ENCODE measurements around the gene SLC25A4. TPM values are rescaled to one million over a fixed set of nuclear protein-coding genes. Genes with fewer than 3 reads are reported as not detected.

The SLC25A4 gene
- total and polyA plus RNA-seq, 2 of the 13 experiments (the other 11 are each of a cell fraction or from before 2014, with no cell fraction given), result 30.3 to 42.1 TPM

- TF ChIP-seq ZHX2 (IDR thresholded peaks at IDR 0.05; ENCODE audit: low read depth) (no peak), ZHX2 (CRISPR knock-in tag; IDR thresholded peaks at IDR 0.05; ENCODE audit: borderline replicate concordance) (no peak), RARA (CRISPR knock-in tag; IDR thresholded peaks at IDR 0.05) (no peak), RXRA (CRISPR knock-in tag; IDR thresholded peaks at IDR 0.05) (no peak), KDM5B (CRISPR knock-in tag; IDR thresholded peaks at IDR 0.05; ENCODE audit: borderline replicate concordance) (no peak), RNF2 (conservative IDR thresholded peaks at IDR 0.05; ENCODE audit: low read depth) (no peak), ZNF567 (CRISPR knock-in tag; IDR thresholded peaks at IDR 0.05; ENCODE audit: borderline replicate concordance) (no peak), ZNF343 (CRISPR knock-in tag; IDR thresholded peaks at IDR 0.05) (no peak), MAFF (IDR thresholded peaks at IDR 0.05; ENCODE audit: low read depth, low read length) (no peak), NBN (conservative IDR thresholded peaks at IDR 0.05) (no peak)
- TF ChIP-seq, protein P1, sequence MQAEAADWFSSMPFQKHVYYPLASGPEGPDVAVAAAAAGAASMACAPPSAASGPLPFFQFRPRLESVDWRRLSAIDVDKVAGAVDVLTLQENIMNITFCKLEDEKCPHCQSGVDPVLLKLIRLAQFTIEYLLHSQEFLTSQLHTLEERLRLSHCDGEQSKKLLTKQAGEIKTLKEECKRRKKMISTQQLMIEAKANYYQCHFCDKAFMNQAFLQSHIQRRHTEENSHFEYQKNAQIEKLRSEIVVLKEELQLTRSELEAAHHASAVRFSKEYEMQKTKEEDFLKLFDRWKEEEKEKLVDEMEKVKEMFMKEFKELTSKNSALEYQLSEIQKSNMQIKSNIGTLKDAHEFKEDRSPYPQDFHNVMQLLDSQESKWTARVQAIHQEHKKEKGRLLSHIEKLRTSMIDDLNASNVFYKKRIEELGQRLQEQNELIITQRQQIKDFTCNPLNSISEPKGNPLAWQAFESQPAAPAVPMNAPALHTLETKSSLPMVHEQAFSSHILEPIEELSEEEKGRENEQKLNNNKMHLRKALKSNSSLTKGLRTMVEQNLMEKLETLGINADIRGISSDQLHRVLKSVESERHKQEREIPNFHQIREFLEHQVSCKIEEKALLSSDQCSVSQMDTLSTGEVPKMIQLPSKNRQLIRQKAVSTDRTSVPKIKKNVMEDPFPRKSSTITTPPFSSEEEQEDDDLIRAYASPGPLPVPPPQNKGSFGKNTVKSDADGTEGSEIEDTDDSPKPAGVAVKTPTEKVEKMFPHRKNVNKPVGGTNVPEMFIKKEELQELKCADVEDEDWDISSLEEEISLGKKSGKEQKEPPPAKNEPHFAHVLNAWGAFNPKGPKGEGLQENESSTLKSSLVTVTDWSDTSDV (CRISPR knock-in tag; IDR thresholded peaks at IDR 0.05), result no peak
Measured at GRCh38 chr4:185151296-185151695, 8.2 kb downstream of the SLC25A4 start (continued).
